EL (cell line): ENCODE data around the gene GNG12.

Experiments
- DNase-seq: peaks from one replicate; pipeline ENCODE4 v3.0.0-alpha.2; 2016

The GNG12 gene

GRCh38 chr1:67832737-67833601 lies at the start of gene GNG12:
Gene GNG12 (minus strand): TSS chr1:67833467. CDS start chr1:67707686, 125,781 bp downstream.
- peak; percentile 89 for DNase-seq

GRCh38 chr1:67882196-67882958 lies 49.1 kb upstream of the GNG12 start:
- no peak for DNase-seq

DNA sequence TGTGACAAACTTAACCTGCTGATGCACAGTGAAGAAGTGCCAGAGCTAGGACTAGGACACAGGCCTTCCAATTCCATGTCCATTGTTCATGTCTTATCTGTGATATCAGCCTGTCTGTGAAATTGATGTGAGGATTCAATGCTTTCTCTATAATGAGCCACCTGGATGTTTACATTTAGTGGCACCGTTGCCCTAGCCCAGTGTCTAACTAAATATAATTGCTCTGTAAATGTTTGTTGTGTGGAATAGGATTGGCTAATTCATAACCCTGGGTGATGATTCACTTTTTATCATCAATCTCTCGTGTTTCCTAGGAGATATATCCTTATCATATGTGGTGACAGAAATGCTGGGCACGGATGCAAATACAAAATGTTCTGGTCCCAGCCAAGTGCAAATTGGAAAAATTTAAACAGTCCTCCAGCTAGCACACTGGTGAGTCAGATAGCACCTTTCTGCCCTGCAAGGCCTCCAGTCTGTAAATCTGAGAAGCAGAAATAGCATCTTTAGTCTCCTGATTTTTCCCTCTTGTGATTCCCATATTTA lies 46.9 kb upstream of the GNG12 start:
- DNase-seq, result peak; percentile 73

DNA sequence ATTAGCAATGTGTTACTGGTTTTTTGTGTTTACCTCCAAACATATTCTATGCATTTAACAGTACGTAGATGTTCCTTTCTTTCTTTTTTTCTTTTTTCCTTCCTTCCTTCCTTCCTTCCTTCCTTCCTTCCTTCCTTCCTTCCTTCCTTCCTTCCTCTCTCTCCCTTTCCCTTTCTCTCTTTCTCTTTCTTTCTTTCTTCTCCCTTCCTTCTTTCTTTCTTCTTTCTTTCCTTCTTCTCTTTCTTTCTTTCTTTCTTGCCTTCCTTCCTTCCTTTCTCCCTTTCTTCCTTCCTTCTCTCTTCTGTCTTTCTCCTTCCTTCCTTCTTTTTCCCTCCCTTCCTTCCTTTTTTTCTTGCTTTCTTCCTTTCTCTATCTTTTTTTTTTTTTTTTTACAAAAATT lies 46.2 kb upstream of the GNG12 start:
- DNase-seq, result no peak

DNA sequence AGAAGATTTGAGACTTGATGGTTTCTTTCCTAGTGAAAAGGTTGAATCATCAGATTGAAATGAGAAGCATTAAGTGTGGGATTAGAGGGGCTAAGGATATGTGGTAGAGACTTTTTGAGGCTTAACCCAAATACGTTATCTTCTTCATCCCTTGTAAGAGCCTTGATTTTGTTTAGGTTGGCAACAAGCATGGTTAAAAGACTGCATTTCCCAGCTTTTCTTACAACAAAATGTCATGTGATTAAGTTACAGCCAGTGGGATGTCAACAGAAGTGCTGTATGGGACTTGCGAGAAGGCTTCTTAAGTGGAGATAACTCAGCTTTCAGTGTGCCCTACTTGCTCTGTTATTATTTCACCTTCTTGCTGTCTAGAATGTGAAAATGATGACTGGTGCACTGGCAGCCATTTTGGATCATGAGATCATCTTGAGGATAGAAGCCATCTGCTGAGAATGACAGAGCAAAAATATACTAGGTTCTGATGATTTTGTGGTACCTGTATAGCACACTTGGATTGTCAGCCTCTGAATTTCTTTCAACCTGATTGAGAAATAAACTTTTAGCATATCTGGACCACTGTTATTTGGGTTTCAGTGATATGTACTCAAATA lies 41.3 kb upstream of the GNG12 start:
- DNase-seq, result no peak

DNA sequence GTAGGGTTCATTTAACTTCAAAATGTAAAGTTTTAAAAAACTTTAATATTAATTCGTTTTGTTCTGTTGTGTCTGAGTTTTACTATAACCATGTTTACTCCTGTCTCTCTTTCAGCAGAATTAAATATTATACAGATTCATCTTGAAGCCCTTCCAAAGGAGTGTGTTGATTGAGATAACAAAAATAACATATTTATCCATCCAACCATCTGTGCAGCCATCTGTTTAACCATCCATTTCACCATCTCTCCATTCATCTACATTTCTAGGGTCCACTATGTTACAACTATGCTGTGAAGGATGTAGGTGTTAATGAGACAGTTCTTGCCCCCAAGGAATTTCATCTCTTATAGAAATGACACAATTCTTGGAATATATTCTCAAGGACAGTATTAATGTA lies 36.0 kb upstream of the GNG12 start:
- no peak for DNase-seq

DNA sequence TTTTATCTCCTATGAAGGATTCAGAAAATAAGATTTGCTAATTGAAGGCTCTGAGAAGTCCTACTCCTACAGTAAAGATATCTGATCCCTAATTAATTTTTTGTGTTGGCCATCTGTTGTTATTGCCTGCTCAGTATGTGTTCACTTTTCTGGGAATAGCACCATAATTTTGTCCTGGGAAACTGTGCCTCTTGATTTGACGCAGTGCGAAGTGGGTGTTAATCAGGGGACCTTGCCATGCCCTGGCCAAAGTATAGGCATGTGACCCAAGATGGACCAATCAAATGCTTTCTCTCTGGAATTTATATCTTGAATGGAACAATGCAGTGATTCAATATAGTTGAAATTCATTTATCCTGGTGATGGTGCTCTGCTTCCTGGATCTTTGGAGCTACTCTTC lies 30.4 kb upstream of the GNG12 start:
- no peak for DNase-seq

GRCh38 chr1:67862685-67863084 lies 29.4 kb upstream of the GNG12 start:
- no peak for DNase-seq

DNA sequence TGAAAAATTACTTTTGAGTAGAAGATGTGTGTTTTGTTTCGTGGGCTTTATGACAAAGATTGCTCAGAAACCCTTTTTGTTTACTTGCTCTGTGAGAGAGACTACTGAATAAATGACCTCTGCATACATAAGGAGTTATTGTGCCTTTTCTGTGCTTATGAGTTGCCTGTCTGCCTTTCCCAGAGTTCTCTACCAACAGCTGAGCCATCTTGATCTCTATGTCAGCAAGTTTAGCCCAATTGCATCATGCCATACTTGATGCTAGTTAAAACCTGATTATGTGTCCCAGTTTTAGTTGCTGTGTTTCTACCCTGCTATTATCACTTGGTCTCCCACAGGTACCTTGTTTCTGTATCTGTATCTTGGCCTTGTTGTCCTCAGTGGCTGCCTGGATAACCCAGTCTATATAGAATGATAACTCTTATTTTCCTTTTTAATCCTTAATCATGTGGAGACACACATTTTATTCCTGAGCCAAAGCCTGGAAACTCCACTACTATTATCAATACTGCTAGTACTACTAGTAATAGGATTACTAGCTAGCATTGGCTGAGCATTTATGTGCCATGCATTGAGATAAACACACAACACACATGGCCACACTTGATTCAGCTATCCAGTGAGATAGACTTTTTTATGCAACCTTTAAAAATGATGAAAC lies 28.7 kb upstream of the GNG12 start:
- no peak for DNase-seq

DNA sequence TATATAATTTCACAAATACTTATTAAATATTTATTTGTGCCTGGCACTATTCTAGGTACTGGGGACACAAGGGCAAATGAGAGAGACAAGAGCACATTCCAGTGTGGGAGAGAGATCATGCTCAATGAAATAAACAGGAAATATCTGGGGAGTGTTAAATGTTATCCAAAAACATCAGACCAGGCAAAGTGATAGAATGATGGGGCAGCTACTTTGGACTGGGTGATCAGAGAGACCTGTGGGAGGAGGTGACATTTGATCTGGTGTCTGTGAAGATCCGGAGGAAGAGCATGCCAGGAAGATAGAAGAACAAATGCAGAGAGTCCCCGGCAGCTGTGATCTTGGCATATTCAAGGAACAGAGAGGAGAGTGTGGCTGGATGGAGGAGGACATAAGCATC lies 27.5 kb upstream of the GNG12 start:
- no peak for DNase-seq

GRCh38 chr1:67856921-67857320 lies 23.7 kb upstream of the GNG12 start:
- no peak for DNase-seq

GRCh38 chr1:67855961-67856360 lies 22.7 kb upstream of the GNG12 start:
- no peak for DNase-seq

- DNase-seq, result no peak
Observed at GRCh38 chr1:67855444-67855843, 22.2 kb upstream of the GNG12 start.

GRCh38 chr1:67853704-67854103 lies 20.4 kb upstream of the GNG12 start:
- peak; percentile 79 for DNase-seq

GRCh38 chr1:67851800-67852199 lies 18.5 kb upstream of the GNG12 start:
- DNase-seq, result no peak

DNA sequence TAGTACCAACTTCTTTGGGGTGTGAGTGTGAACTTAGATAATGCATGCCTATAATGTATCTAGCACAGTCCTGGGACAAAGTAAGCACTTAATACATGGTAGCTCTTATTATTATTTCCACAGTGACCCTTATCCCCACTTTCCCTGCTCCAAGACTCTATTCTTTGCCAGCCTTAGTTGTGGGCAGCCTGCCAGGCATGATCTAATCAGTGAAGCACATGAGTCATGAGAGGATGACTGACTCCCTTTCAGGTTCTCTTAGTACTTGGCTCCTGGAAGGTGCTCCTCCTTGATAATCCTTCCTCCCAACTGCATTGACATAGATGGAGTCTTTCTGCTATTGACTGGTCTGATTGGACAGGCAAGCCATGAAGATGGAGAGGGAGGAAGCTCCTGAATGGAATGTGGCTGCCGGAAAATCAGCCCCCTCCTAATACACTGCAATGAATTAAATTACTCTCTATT lies 17.4 kb upstream of the GNG12 start:
- peak; percentile 93 for DNase-seq

DNA sequence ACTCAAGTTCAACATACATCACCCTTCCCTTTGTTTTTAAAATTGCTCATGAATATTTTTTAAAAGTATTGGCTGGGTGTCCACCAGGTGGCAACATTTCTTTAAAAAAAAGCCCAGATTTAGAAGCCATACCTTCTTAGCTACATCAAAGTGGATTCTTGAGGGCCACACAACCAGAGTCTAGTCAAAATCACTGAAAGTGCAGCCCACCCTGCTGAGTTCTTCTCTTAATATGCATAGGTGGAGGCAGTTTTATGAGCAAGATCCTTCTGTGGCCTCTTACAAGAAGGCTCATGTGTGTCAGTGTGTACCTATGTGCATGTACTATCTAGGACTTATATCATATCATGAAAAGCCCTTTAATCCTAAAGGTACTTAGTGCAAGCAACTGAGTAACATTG lies 16.9 kb upstream of the GNG12 start:
- DNase-seq, result peak; percentile 62

- no peak for DNase-seq
Observed at GRCh38 chr1:67847466-67847865, 14.2 kb upstream of the GNG12 start.

DNA sequence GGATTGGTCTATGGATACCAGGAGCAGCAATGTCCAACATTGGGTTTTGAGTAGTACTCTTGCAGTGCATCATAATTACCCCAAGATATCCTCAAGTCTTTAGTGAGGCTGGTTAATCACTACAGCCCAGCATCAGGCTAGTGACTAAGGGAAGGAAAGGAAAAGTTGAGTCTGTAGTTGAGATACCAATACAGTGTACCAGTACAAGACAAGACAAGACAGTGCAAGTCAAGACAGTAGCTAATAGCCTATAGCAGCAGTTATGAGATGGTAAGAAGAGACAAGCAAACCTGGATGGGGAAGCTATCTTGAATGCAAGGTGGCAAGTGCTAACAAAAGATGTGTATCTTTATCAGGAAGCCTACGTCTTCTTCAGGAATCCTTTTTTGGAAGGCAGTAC lies 13.3 kb upstream of the GNG12 start:
- DNase-seq, result no peak

- no peak for DNase-seq
Observed at GRCh38 chr1:67844988-67845387, 11.7 kb upstream of the GNG12 start.

DNA sequence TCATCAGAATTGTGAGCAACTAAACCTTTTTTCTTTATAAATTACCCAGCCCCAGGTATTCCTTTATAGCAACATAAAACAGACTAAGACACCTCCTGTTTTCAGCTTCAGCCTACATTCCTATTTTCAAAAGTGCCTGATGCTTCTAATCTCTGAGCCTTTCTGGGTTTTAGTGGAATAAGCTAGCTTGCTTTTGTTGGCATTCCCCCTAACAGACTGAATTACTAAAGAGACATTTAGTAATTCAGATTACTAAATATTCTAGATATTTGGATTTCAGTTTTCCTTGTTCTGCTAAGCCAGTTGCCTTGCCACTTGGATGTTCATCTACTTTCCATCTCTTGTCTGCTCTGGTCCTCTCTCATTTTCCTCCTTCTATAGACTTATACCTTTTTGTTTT lies 10.5 kb upstream of the GNG12 start:
- DNase-seq, result no peak

DNA sequence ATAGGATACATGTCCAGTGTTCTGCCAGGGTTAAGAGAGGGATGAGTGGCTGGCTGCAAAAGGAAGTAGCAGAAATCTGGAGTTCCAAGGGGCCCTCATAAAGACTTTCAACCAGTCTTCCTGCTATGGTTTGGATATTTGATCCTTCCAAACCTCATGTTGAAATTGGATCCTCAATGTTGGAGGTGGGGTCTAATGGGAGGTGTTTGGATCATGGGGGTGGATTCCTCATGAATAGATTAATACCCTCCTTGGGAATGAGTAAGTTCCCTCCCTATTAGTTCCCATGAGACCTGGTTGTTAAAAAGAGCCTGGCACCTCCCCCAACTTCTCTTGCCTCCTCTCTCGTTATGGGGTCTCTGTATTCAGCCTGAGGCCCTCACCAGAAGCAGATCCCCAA lies 10.1 kb upstream of the GNG12 start:
- peak; percentile 18 for DNase-seq

DNA sequence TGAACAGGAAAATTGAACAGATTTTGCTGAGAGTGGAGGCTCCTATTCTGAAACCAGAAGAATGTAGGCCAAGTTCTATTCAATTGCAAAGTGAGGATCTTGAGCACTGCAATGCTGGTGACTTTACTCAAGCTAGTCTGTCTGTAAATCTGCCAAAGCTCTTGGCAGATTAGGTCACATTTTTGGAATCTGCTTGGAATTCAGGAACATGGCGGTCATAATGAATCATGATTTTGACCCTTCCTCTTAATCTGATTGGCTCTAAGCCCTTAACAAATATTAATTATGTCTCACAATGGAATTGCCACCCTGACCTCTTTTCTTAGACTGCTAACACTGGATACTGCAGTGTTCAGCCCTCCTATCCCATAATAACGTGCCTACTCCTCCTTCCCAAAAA lies 7.2 kb upstream of the GNG12 start:
- DNase-seq, result peak; percentile 96
